HG03442 (cell line): ENCODE measurements around the gene BAZ2B.
A peak's percentile ranks its signal among the peaks of the same experiment; 100 is the strongest.

ENCODE experiments used
- ATAC-seq: cut with Tn5 transposase; IDR thresholded peaks from one replicate; pipeline ENCODE4 v1.9.1; 2021; ENCODE audit warnings: mild to moderate bottlenecking, moderate library complexity; ENCODE audit not compliant: unreplicated experiment

BAZ2B gene

GRCh38 chr2:159462961-159463360 is 153.4 kb downstream of the BAZ2B start:
- no peak for ATAC-seq

GRCh38 chr2:159462201-159462785 is 154.1 kb downstream of the BAZ2B start:
- no peak for ATAC-seq

- no peak for ATAC-seq
These were observed 155.3 kb downstream of the BAZ2B start for GRCh38 chr2:159461076-159461475.

DNA sequence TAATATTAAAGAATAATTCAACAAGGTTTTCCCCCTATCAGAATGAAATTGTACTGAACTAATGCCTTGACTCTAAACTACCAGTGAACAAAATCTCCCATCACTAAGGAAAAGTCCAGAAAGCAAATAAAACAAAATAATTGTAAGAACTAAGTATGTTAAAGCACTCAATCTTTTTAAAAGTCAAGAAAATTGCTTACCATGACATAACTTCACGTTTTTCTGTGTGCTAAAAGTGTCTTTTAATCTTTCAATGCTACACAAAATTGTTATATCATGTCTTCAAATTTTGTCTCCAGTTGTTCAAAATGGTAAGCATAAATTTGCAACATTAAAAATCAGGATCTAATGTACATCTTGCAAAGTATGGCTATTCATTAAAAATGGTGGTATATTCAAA is 156.1 kb downstream of the BAZ2B start:
- ATAC-seq, result no peak

DNA sequence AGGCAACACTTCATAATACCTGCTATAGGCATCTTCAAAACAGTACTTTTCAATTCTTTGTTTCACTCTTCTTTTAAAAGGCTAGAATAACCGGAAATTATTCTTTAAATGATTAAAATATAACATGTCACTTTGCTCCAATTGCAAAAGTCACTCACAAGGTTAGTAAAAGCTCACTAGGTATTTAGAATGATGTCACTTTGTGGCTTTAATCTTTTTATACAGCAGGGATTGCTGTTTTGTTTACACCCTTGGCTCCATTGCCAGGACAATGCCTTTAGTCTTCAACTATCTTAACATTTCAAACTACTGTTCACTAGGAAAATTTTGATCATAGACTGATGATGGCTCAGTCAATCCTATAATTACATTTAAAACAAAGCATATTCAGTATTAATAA is 157.1 kb downstream of the BAZ2B start:
- no peak for ATAC-seq

DNA sequence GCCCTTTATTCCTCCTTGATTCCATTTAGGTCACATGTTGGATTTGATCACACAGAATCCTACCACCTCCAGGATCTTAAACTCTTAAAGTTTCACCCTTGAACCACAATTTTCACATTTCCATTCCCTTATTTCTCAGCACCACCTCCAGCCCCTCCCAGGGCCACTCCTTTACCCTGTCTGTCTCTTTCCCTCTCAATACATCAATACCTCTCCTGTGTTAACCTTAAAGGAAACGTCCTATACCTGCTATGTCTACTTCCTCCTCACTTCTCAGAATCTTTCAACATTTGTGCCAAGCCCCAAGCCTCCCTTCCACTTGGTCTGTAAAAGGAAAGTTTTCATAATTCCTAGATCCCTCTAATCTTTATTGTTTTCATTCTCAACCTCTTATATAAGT is 158.8 kb downstream of the BAZ2B start:
- ATAC-seq, result no peak

GRCh38 chr2:159456500-159457426 is 159.6 kb downstream of the BAZ2B start:
- peak; percentile 43 for ATAC-seq

DNA sequence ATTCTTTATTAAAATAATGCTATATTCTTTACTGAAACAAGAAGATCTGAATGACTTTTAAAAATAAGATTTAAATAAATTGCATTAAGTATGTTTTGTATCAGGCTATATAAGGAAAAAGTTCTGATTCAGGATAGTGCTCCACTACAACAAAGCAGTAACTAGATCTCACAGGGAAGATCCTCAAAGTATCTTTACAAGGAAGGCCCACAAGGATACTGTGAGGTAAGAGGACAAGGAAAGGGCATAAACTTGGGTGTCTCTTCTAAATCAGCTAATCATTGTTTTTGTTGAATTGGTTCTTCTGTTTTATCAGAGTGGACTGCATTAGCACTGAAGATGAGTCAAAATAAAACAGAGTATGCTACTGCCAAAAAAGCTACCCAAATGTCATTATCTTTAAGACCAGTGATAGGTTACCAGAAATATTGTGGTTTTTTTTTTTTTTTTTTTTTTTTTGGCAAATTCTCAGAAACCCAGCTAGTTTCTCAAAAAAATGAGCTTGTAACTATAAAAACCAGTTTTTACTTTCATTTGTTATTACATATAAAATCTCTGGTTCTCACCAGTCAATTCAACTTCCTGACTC is 160.9 kb downstream of the BAZ2B start:
- ATAC-seq, result no peak

DNA sequence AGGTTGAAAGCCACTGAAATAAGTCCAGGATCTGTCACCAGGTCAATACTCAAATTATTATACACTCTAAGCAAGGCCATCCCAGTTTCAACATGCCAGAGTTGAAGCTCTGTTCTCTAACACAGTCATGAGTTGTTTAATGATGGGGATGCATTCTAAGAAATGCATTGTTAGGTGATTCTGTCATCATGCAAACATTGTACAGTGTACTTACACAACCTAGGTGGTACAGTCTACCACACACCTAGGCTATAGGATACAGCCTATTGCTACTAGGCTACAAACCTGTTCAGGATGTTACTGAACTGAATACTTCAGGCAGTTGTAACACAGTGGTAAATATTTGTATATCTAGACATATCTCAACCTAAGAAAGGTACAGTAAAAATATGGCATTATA is 162.2 kb downstream of the BAZ2B start:
- no peak for ATAC-seq

- ATAC-seq, result no peak
These were observed 166.2 kb downstream of the BAZ2B start for GRCh38 chr2:159450180-159450579.

GRCh38 chr2:159449504-159450124 is 166.7 kb downstream of the BAZ2B start:
- no peak for ATAC-seq

DNA sequence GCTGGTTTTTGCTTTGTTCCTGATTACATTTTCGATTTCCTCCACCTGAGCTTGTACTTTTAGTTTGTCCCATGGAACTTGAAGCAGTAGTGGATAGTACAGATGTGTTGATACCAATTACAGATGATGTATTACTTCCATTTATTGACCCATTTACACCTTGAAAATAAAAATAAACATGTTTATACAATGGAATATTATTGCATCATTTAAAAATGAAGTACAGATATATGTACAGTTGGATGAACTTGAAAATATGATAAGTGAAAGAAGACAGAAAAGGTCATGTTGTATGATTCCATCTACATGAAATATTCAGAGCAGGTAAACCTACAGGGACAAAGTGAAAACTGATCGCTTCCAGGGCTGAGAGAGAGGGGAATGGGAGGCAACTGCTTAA is 169.5 kb downstream of the BAZ2B start:
- ATAC-seq, result no peak

DNA sequence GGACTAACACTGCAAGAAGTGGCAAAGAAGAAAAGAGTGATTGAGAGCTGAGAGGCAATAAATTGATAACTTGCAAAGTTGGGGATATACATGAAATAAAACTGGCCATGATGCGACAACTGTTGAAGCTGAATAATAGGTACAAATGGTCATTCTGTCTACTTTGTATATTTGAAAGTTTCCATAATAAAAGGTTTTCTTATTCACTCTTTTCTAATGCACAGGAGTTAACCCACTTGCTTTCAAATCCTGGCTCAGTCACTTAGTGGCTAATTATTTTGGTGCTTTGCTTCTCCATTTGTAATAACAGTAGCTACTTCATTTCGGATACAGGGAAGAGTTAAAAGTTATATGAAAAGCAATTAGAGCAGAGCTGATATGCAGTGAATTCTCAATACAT is 170.1 kb downstream of the BAZ2B start:
- no peak for ATAC-seq

- ATAC-seq, result no peak
These were observed 171.0 kb downstream of the BAZ2B start for GRCh38 chr2:159445307-159445706.

- ATAC-seq, result no peak
These were observed 171.6 kb downstream of the BAZ2B start for GRCh38 chr2:159444754-159445153.

GRCh38 chr2:159442159-159442852 is 174.0 kb downstream of the BAZ2B start:
- no peak for ATAC-seq

DNA sequence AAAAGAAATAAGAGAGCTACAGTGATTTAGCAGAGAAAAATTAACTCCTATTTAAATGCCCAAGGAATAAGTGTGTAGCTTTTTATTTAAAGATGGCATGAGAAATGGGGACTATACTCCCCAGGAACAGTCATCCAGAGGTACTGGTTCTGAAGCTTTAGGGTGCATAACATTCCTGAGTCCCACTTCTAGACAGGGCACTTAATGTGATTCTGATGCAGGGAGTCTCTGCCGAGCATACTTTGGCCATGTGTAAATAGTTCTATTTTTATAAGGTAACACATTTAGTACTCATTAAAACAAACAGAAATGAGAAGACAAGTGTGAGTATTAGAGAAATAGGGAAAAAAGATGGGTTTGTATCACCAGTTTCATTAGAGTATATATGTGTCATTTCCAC is 175.2 kb downstream of the BAZ2B start:
- no peak for ATAC-seq

GRCh38 chr2:159439421-159439820 is 176.9 kb downstream of the BAZ2B start:
- no peak for ATAC-seq

GRCh38 chr2:159438720-159439353 is 177.5 kb downstream of the BAZ2B start:
- no peak for ATAC-seq

GRCh38 chr2:159438284-159438683 is 178.1 kb downstream of the BAZ2B start:
- no peak for ATAC-seq

GRCh38 chr2:159432610-159433009 is 183.7 kb downstream of the BAZ2B start:
- ATAC-seq, result no peak
